K562 (cell line): ENCODE measurements around the gene P2RX5. TPM values are rescaled to one million over a fixed set of nuclear protein-coding genes. Genes with fewer than 3 reads are reported as not detected.

Experiments used
- ATAC-seq: fragments of 200-7000 bp; cut with Tn5 transposase; 3 replicates; pipeline ENCODE4 v1.9.1; 2020; ENCODE audit warnings: moderate library complexity
- BruUV-seq: library from RNA; stranded (reverse); fragments of 400-500 nt; replicated peaks from 2 replicates; lab custom pipeline; 2021; lab: Mats Ljungman, UMichigan
- CTCF ChIA-PET: fragments of 300-600 bp; formaldehyde crosslinking; extraction: SDS; loops from one replicate; lab custom pipeline; 2021; ENCODE audit warnings: low intra/inter-chr PET ratio; lab: Yijun Ruan, JAX
- POLR2A ChIA-PET: fragments of 300-600, 350-650 bp; sonication (Branson Sonifier 250); formaldehyde crosslinking; extraction: SDS; loops from one replicate; lab custom pipeline; 2021; ENCODE audit warnings: antibody characterized with exemption, inconsistent platforms; lab: Yijun Ruan, JAX
- DNase-seq, 4 experiments: peaks; one replicate each; pipeline versions ENCODE4 v3.0.0 to v3.0.0-alpha.2; 2011 to 2018; ENCODE audit warnings: low spot score in 3 of 4, mixed read lengths in 3 of 4; ENCODE audit errors: extremely low read depth in 1 of 4
- FAIRE-seq: peaks from 2 replicates; lab custom pipeline; 2011; peaks lifted over from hg19 to GRCh38; lab: Jason Lieb, UNC
- H2AFZ ChIP-seq: 2 replicates; pipeline ENCODE4 v1.6.0; 2011; ENCODE audit warnings: low read depth, low read length, control low read depth, inconsistent platforms
- H3K27ac ChIP-seq: fragments of 200-600 bp; 3 replicates; pipeline ENCODE4 v1.8.0; 2011; ENCODE audit warnings: low read depth, mild to moderate bottlenecking, control low read depth, inconsistent platforms, low read length, moderate library complexity, mixed read lengths; ENCODE audit errors: extremely low read depth
- H3K27me3 ChIP-seq, 2 experiments: fragments of 300-600 bp in 1 of 2; 2 replicates in 1 of 2; 3 replicates in 1 of 2; pipeline versions ENCODE4 v1.6.0 to v1.8.0; 2011; ENCODE audit warnings: inconsistent platforms in 2 of 2, low read length in 2 of 2, mild to moderate bottlenecking in 1 of 2, mixed read lengths in 1 of 2, moderate library complexity in 1 of 2; ENCODE audit not compliant: control insufficient read depth in 2 of 2, insufficient read depth in 2 of 2
- H3K36me3 ChIP-seq: fragments of 300-600 bp; 3 replicates; pipeline ENCODE4 v1.8.0; 2011; ENCODE audit warnings: mild to moderate bottlenecking, low read length, inconsistent platforms; ENCODE audit not compliant: control insufficient read depth, insufficient read depth
- H3K4me1 ChIP-seq, 2 experiments: fragments of 200-600 bp in 1 of 2; replicated peaks in 1 of 2; 2 replicates in 1 of 2; 3 replicates in 1 of 2; pipeline versions ENCODE4 v1.5.1 to v1.8.0; 2011; ENCODE audit warnings: inconsistent platforms in 2 of 2, low read length in 2 of 2, mild to moderate bottlenecking in 1 of 2, mixed read lengths in 1 of 2, moderate library complexity in 1 of 2; ENCODE audit not compliant: control insufficient read depth in 2 of 2, insufficient read depth in 2 of 2
- H3K4me2 ChIP-seq: 2 replicates; pipeline ENCODE4 v1.6.1; 2011; ENCODE audit warnings: low read length, control low read depth, inconsistent platforms, mixed read lengths; ENCODE audit not compliant: insufficient read depth
- H3K4me3 ChIP-seq: fragments of 200-600 bp; sonication (generic), shearing (Covaris generic); 2 replicates; pipeline ENCODE4 v1.5.1; 2016; ENCODE audit warnings: control low read depth, inconsistent platforms
- H3K79me2 ChIP-seq: fragments of 200-600 bp; 3 replicates; pipeline ENCODE4 v1.8.0; 2011; ENCODE audit warnings: low read length, inconsistent platforms; ENCODE audit not compliant: control insufficient read depth, insufficient read depth
- H3K9ac ChIP-seq, 2 experiments: 2 replicates each; pipeline versions ENCODE4 v1.6.0 to v1.6.1; 2011; ENCODE audit warnings: low read depth in 2 of 2, low read length in 2 of 2, control low read depth in 1 of 2, inconsistent platforms in 1 of 2, mild to moderate bottlenecking in 1 of 2, mixed read lengths in 1 of 2; ENCODE audit not compliant: insufficient read depth in 1 of 2
- H3K9me1 ChIP-seq: one replicate; pipeline ENCODE4 v1.6.0; 2011; ENCODE audit warnings: inconsistent platforms, mild to moderate bottlenecking, low read length, moderate library complexity; ENCODE audit not compliant: control insufficient read depth, insufficient read depth
- H3K9me3 ChIP-seq: replicated peaks from 2 replicates; pipeline ENCODE4 v1.5.1; 2011; ENCODE audit warnings: low read depth, low read length, inconsistent platforms; ENCODE audit not compliant: control insufficient read depth, insufficient read depth
- H4K20me1 ChIP-seq: replicated peaks from 2 replicates; pipeline ENCODE4 v1.6.1; 2011; ENCODE audit warnings: low read length, inconsistent platforms, mixed read lengths; ENCODE audit not compliant: control insufficient read depth, insufficient read depth
- CBX2 ChIP-seq: fragments of 200-600 bp; sonication (generic); IDR thresholded peaks from one replicate; pipeline ENCODE4 v1.6.1; 2012; ENCODE audit warnings: mild to moderate bottlenecking, low read length, inconsistent platforms; ENCODE audit not compliant: insufficient read depth, poor library complexity, severe bottlenecking
- GTF3C2 ChIP-seq: IDR thresholded peaks from 3 replicates; pipeline ENCODE4 v1.6.1; 2011; ENCODE audit warnings: borderline replicate concordance, mild to moderate bottlenecking, moderate library complexity; ENCODE audit not compliant: insufficient read length; ENCODE audit errors: extremely low read depth
- HNRNPK ChIP-seq: fragments of 200-400 bp; formaldehyde crosslinking; IDR thresholded peaks from one replicate; pipeline ENCODE4 v1.6.1; 2018; ENCODE audit warnings: mild to moderate bottlenecking, low read depth, low read length; ENCODE audit not compliant: poor library complexity, severe bottlenecking
- NCOA4 ChIP-seq: fragments of 450-650 bp; IDR thresholded peaks from 2 replicates; pipeline ENCODE4 v1.6.1; 2018; ENCODE audit warnings: mild to moderate bottlenecking; ENCODE audit not compliant: partially characterized antibody
- SIX5 ChIP-seq, 2 experiments: IDR thresholded peaks; 2 replicates each; pipeline ENCODE4 v1.6.1; 2011; ENCODE audit warnings: low read length in 2 of 2, borderline replicate concordance in 1 of 2, low read depth in 1 of 2, mild to moderate bottlenecking in 1 of 2, moderate library complexity in 1 of 2; ENCODE audit not compliant: insufficient read depth in 1 of 2
- THRAP3 ChIP-seq: fragments of 450-650 bp; IDR thresholded peaks from 2 replicates; pipeline ENCODE4 v1.6.1; 2016; ENCODE audit warnings: mild to moderate bottlenecking, inconsistent platforms, borderline replicate concordance
- TRIM28 ChIP-seq: fragments of 450-650 bp; IDR thresholded peaks from 2 replicates; pipeline ENCODE4 v1.6.1; 2017
- ZNF655 ChIP-seq: fragments of 250-450 bp; sonication (Bioruptor Pico); IDR thresholded peaks from 2 replicates; pipeline ENCODE4 v1.5.0; 2021
- WGBS: fragments of 100-300 bp; shearing (Covaris generic); methylation state at CpG from one replicate; pipeline ENCODE4 v1.1.6; 2016; ENCODE audit warnings: low coverage, mixed read lengths; ENCODE audit not compliant: insufficient coverage; ENCODE audit errors: missing lambda C conversion rate; 5-methylcytosine and 5-hydroxymethylcytosine counted together
- in situ Hi-C: fragments of 300-500 bp; cut with MboI; formaldehyde crosslinking; loops from 4 replicates; pipeline ENCODE4 v1.15.0; 2018; ENCODE audit warnings: inconsistent platforms, mixed read lengths
- intact Hi-C: fragments of 100-400 bp; cut with micrococcal nuclease; formaldehyde crosslinking; loops from 2 replicates; pipeline ENCODE4 v1.14.2; 2022
- polyA plus RNA-seq, 8 experiments: library from polyadenylated mRNA; depleted of rRNA in 4 of 8; stranded (reverse) in 5 of 8; unstranded in 3 of 8; fragments of >200 nt; fragmentation: Nextera tagmentation in 2 of 8; fragmentation: Illumina TruSeq in 1 of 8; extraction: Ambion mirVana in 2 of 8; extraction: Trizol in 1 of 8; gene quantifications; 2 replicates each; pipeline versions ENCODE4 v1.2.1 to v1.2.3, GENCODE V29; 2011 to 2014; ENCODE audit warnings: inconsistent platforms in 1 of 8, missing spikeins in 1 of 8
- total RNA-seq, 7 experiments: library from RNA; depleted of rRNA in 6 of 7; stranded (reverse); fragments of >200 nt in 6 of 7; fragmentation: Illumina TruSeq in 2 of 7; extraction: Trizol in 2 of 7; gene quantifications; 2 replicates each; pipeline versions ENCODE4 v1.2.1 to v1.2.3, GENCODE V29; 2011 to 2021; ENCODE audit warnings: low replicate concordance in 1 of 7
- TF ChIP-seq, protein P1 (sequence below): sonication (generic); formaldehyde crosslinking; IDR thresholded peaks from 2 replicates; pipeline ENCODE4 v1.8.1; 2022; ENCODE audit warnings: missing genetic modification reagents
- TF ChIP-seq, protein P2 (sequence below): sonication (generic); formaldehyde crosslinking; IDR thresholded peaks from 2 replicates; pipeline ENCODE4 v1.8.0; 2023; ENCODE audit warnings: mild to moderate bottlenecking, missing genetic modification reagents

P2RX5 gene
- total and polyA plus RNA-seq, 9 of the 15 experiments (the other 6 are each of a cell fraction or from before 2014, with no cell fraction given): 0.31 to 4.0 (median 1.3) TPM

DNA sequence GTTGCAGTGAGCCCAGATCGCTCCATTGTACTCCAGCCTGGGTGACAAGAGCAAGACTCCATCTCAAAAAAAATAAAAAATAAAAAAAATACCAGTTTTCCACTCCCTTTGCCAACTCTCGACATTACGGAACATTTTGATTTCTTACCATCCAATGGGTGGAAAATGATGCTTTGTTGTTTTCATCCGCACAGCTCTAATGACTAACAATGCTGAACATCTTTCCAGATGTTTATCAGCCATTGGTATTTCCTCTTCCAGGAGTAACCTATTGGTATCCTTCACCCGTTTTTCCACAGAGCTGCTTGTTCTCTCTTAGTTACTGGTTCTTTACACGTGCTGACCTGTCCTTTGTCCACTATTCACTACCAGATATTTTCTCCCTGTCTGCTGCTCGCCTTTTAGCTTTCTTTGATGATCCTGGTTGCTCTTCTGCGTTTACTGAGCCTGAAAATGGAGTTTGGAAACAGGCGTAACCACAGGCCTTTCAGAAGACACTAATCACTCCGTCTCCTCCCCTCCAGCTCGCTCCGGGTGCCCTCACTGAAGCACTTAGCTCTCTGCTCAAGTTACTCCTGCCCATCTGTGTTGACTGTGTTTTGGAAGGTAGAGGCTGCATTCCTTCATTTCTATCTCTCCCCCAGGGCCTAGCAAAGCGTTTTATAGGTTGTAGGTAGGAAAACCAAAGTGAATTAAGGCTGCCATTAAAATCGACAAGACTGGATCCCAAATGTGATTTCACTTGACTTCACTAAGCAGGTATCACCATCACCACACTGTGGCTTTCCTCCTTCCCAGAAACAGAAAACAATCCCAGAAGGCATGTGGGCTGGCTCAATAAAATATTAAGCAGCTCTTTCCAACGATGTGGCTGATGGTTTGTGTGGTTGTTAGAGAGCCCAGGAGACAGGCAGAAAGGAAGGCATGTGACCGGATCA, 68.9 kb downstream of the P2RX5 start:
- no peak for DNase-seq
- intact Hi-C loops (no loop called here), in situ Hi-C loops (no loop called here)
- Histone ChIP-seq H3K79me2 (no peaks in the 10 kb centered on the region), H3K4me3 (no peak overlapping the region), H3K27ac (no peak overlapping the region), H3K4me1 (no peaks in the 10 kb centered on the region), H4K20me1 (no peaks in the 10 kb centered on the region), H3K27me3 (no peaks in the 10 kb centered on the region), H3K4me2 (no peak overlapping the region), H3K9ac (no peak overlapping the region), H3K9me3 (no peaks in the 10 kb centered on the region), H3K36me3 (peaks cover 42% of the 10 kb centered on the region; the same call in 2 of the 3 replicates), H3K9me1 (no peaks in the 10 kb centered on the region), H2AFZ (no peak overlapping the region)
- BruUV-seq: no TSS peak
- POLR2A ChIA-PET: interaction anchor here (1.8 kb wide), 1 partner anchor 9 kb away, joined by 7 read pairs; the partner anchor contains the start of genes CTNS and SHPK
- FAIRE-seq: no peak
- WGBS: 77% methylated on average over 15 of the region's 16 CpGs
- CTCF ChIA-PET: no interaction called here
- no peak for ATAC-seq
- TF ChIP-seq ZNF655 (CRISPR knock-in tag) (no peak), GTF3C2 (no peak), CBX2 (no peak), TRIM28 (no peak), THRAP3 (no peak), HNRNPK (no peak), SIX5 (IDR thresholded peaks at IDR 0.05; ENCODE audit: borderline replicate concordance in 1 of 2, insufficient read depth in 1 of 2, low read depth in 1 of 2, low read length in 2 of 2) (no peak), NCOA4 (no peak)
- TF ChIP-seq, protein P1, sequence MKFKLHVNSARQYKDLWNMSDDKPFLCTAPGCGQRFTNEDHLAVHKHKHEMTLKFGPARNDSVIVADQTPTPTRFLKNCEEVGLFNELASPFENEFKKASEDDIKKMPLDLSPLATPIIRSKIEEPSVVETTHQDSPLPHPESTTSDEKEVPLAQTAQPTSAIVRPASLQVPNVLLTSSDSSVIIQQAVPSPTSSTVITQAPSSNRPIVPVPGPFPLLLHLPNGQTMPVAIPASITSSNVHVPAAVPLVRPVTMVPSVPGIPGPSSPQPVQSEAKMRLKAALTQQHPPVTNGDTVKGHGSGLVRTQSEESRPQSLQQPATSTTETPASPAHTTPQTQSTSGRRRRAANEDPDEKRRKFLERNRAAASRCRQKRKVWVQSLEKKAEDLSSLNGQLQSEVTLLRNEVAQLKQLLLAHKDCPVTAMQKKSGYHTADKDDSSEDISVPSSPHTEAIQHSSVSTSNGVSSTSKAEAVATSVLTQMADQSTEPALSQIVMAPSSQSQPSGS (CRISPR knock-in tag): no peak
- TF ChIP-seq, protein P2, sequence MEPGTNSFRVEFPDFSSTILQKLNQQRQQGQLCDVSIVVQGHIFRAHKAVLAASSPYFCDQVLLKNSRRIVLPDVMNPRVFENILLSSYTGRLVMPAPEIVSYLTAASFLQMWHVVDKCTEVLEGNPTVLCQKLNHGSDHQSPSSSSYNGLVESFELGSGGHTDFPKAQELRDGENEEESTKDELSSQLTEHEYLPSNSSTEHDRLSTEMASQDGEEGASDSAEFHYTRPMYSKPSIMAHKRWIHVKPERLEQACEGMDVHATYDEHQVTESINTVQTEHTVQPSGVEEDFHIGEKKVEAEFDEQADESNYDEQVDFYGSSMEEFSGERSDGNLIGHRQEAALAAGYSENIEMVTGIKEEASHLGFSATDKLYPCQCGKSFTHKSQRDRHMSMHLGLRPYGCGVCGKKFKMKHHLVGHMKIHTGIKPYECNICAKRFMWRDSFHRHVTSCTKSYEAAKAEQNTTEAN (CRISPR knock-in tag): no peak
